Activated naive CD4-positive, alpha-beta T cell treated with Interleukin-2 at 50 U/mL for 16 hours (primary cell): ENCODE measurements around the gene ACSM2A.
"Not testable (repeated sequence)": the region's sequence is repeated elsewhere in the genome, so short reads cannot be mapped to it uniquely, and the experiment has no call there.

Experiments used
- DNase-seq: peaks from one replicate; pipeline ENCODE4 v3.0.0-alpha.2; 2020

The ACSM2A gene

DNA sequence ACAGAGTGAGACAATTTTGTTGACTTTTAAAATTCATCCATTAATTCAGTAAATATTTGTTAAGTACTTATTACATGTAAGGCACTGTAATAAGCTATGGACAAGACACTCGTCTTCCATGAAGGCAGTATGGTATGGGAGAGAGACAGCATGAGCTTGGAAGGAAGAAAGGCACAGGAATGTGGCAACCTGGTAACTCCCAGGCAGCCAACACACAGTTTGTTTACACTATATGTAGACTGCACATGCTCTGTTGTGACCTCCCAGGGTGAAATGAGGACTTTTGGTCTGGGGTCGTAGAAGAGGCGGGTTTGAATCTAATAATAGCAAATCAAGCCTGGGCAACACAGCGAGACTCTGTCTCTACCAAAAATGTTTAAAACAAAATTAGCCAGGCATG lies 9.0 kb downstream of the ACSM2A start:
- not testable (repeated sequence) for DNase-seq

DNA sequence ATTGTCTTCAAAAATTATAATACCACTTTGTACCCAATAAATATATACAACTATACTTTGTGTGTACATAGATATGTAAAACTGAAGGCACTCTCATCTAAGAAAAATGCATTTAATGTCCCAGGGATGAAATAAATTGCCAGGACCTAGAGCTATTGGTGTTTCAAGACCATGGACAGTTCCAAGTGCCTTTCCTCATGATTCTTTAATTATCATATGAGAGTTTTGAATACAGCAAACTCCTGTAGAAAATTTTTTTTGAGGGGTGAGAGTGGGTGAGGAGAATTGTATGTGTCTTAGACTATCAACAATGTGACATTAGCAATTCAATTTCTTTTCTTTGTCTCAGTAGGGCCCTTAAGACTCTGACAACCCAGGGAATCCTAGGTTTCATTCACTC lies 17.6 kb downstream of the ACSM2A start:
- not testable (repeated sequence) for DNase-seq

- not testable (repeated sequence) for DNase-seq
Observed at GRCh38 chr16:20469930-20470329, 18.6 kb downstream of the ACSM2A start.

DNA sequence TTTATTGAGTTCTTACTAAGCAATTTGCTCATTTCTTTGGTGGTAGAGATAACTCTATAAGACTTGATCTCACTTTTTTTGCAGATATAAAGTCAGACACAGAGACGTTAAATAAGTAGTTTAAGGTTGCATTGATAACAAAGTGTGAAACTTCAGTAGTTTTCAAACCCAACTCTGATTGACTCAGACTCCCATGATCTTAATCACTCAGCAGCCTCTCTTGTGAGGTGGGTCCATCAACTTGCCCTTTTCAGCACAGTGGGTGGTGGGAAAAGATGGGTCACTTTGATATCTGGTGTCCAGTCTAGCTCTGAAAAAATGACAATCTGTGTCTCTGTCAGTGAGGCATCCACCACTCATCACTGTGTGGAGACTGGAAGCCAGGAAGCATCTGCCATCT lies 19.4 kb downstream of the ACSM2A start:
- DNase-seq = not testable (repeated sequence)

GRCh38 chr16:20477188-20477744 lies 25.9 kb downstream of the ACSM2A start:
- not testable (repeated sequence) for DNase-seq

DNA sequence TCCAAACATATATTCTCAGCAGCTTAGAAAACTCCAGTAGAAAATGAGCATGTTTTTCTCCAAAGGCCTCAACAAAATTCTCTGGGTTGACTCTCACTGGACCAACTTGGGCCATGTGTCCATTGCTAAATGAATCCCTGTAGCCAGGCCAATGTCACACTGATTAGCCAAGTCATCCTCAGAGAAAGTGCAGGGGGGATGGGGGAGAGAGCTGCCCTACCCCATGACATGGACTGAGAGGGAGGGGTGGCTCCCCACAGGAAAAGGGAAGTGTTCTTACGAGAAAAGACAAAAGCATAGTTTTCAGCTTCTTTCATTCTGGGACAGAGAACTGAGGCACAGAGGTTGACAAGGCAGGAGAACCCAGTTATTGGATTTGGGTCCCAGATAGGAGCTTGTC lies 32.7 kb downstream of the ACSM2A start:
- DNase-seq = not testable (repeated sequence)

DNA sequence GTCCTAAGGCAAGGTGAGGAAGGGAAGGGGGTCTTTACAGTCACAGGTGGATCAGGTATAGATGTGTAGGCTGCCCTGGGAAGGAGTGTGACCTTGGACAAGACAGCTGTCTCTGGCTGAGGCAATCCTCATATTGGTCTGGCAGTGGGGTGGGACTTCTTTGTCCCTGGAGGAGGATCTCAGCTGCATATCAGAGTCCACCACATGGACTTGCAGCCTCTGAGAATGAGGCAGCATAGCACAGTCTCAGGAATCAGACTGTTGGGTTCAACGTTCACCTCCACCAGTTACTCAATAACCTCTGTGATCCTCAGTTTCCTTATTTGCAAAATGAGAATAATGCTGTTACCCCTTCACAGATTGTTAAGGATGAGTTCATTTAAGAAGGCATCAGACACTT lies 33.4 kb downstream of the ACSM2A start:
- no peak for DNase-seq

- no peak for DNase-seq
Observed at GRCh38 chr16:20485408-20485807, 34.1 kb downstream of the ACSM2A start.

- not testable (repeated sequence) for DNase-seq
Observed at GRCh38 chr16:20490994-20491393, 39.7 kb downstream of the ACSM2A start.

GRCh38 chr16:20491448-20491847 lies 40.1 kb downstream of the ACSM2A start:
- not testable (repeated sequence) for DNase-seq

- no peak for DNase-seq
Observed at GRCh38 chr16:20504418-20504817, 53.1 kb downstream of the ACSM2A start.

DNA sequence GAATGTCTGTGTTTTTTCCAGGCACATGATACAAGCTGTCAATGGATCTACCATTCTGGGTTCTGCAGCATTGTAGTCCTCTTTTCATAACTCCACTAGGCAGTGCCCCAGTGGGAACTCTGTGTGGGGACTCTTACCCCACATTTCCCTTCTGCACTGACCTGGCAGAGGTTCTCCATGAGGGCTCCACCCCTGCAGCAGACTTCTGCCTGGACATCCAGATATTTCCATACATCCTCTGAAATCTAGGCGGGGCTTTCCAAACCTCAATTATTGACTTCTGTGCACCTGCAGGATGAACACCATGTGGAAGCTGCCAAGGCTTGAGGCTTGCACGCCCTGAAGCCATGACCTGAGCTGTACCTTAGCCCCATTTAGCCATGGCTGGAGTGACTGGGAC lies 56.0 kb downstream of the ACSM2A start:
- no peak for DNase-seq

DNA sequence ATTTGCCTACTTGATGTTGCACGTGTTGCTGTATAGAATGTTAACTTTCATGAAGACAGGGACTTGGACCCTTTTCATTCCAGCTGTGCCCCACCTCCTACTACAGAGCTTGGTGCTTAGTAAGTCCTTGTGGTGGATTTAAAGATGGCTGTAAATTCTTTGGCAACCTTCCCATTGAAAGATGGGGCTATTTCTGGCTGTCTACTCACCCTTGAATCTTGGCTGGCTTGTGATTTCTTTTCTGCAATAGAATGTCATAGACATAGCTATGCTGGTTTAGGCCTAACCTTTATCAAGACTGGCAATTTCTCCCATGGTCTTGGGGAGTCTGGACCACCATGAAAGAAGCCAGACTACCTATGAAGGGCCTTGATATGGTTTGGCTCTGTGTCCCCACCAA lies 59.0 kb downstream of the ACSM2A start:
- DNase-seq = no peak

- DNase-seq = no peak
Observed at GRCh38 chr16:20515688-20516090, 64.4 kb downstream of the ACSM2A start.

DNA sequence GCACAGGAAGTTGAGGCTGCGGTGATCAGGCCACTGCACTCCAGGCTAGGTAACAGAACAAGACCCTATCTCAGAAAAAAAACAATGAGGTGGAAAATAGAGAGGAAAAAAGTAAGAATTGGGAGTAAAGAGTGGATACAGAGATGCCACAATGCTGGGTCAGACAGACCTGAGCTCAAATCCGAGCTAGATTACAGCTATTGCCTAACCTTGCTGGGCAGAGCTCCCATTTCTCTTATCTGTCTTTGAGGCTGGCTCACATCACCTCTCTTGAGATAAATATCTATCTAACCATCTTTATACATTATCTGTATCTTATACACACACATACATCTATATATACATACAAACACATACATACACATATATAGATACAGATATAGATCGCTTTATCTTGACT lies 65.8 kb downstream of the ACSM2A start:
- no peak for DNase-seq

DNA sequence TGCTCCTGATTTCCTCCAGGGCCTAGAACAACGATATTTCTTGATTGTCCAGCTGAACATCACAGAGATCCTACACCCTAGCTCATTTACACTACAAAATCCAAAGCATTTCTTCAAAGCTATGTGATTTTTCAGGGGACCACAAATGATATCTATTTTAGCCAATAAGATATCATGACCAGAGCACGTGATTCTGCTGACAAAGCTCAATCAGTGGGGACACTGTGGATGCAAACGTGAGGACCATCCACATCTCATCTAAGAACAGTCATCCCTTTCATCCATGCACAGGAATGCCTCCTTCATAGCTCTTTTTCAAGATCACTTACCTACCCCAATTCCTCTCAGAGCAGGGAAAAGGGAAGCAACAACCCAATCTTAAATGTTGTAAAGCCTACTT lies 67.9 kb downstream of the ACSM2A start:
- no peak for DNase-seq

GRCh38 chr16:20520103-20520502 lies 68.8 kb downstream of the ACSM2A start:
- no peak for DNase-seq

- DNase-seq = not testable (repeated sequence)
Observed at GRCh38 chr16:20531795-20532194, 80.5 kb downstream of the ACSM2A start.

GRCh38 chr16:20532284-20532792 lies 81.0 kb downstream of the ACSM2A start:
- not testable (repeated sequence) for DNase-seq

DNA sequence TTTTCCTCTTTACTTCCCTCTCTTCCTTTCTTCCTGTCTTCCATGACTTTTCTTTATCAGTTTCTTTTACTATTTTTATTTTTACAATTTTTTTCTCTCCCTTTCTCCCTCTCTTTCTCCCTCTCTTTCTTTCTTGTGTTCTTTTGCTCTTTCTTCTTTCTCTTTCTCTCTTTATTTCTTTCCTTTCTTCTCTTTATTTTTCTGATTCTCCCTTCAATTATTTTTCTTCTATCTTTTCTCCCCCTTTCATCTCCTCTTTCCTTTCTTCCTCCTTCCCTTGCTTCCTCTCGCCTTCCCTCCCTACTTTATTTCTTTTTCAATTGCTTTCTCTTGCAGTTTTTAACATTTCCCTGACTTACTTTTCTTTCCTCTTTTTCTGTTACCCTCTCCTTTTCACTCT lies 85.3 kb downstream of the ACSM2A start:
- not testable (repeated sequence) for DNase-seq
